PC-3 (cell line): ENCODE data around the gene KCNH8.

Experiments
- CTCF ChIP-seq: fragments of 300-600 bp; sonication (generic); conservative IDR thresholded peaks from 2 replicates; pipeline ENCODE4 v1.5.1; 2017; ENCODE audit warnings: antibody characterized with exemption, low read depth, mild to moderate bottlenecking, low read length
- EZH2 ChIP-seq: fragments of 300-600 bp; sonication (generic); IDR thresholded peaks from one replicate; pipeline ENCODE4 v1.6.1; 2017; ENCODE audit warnings: antibody characterized with exemption, mild to moderate bottlenecking, low read length; ENCODE audit not compliant: unreplicated experiment
- EZH2phosphoT487 ChIP-seq: fragments of 300-600 bp; sonication (generic); IDR thresholded peaks from 2 replicates; pipeline ENCODE4 v1.6.1; 2018; ENCODE audit warnings: mild to moderate bottlenecking, antibody characterized with exemption, low read length, borderline replicate concordance

- no peak for TF ChIP-seq CTCF
- TF ChIP-seq EZH2 = no peak
- no peak for TF ChIP-seq EZH2phosphoT487
Measured at GRCh38 chr3:19274576-19274975, 126.3 kb downstream of the KCNH8 start.
